ENCODE measurements around the gene TMUB1.

The TMUB1 gene

GRCh38 chr7:151110941-151111645 is 27.8 kb upstream of the TMUB1 start:
- peak; percentile 86 for TF ChIP-seq CTCF (IDR thresholded peaks at IDR 0.05; ENCODE audit: insufficient read depth, low read depth, low read length, missing control alignments)
- DNase-seq (ENCODE audit: low read depth), result peak; percentile 80
- no peak overlapping the region for H3K4me3 ChIP-seq (ENCODE audit: low read length)

- DNase-seq (ENCODE audit: low read depth), result no peak
- no peak for TF ChIP-seq CTCF (IDR thresholded peaks at IDR 0.05; ENCODE audit: insufficient read depth, low read depth, low read length, missing control alignments)
- no peak overlapping the region for H3K4me3 ChIP-seq (ENCODE audit: low read length)
Observed at GRCh38 chr7:151110236-151110940, 27.1 kb upstream of the TMUB1 start.

- DNase-seq (ENCODE audit: low read depth), result no peak
- no peak for TF ChIP-seq CTCF (IDR thresholded peaks at IDR 0.05; ENCODE audit: insufficient read depth, low read depth, low read length, missing control alignments)
Observed at GRCh38 chr7:151109094-151110048, 26.1 kb upstream of the TMUB1 start.

GRCh38 chr7:151107882-151108281 is 24.6 kb upstream of the TMUB1 start:
- no peak overlapping the region for H3K4me3 ChIP-seq (ENCODE audit: low read length)
- DNase-seq (ENCODE audit: low read depth), result no peak
- TF ChIP-seq CTCF (IDR thresholded peaks at IDR 0.05; ENCODE audit: insufficient read depth, low read depth, low read length, missing control alignments), result no peak

More at GRCh38 chr7:151109094-151110048, 26.1 kb upstream of the TMUB1 start:
- no peak overlapping the region for H3K4me3 ChIP-seq (ENCODE audit: low read length)

- no peak for TF ChIP-seq CTCF (IDR thresholded peaks at IDR 0.05; ENCODE audit: insufficient read depth, low read depth, low read length, missing control alignments)
- H3K4me3 ChIP-seq (ENCODE audit: low read length), result no peak overlapping the region
- DNase-seq (ENCODE audit: low read depth), result no peak
Observed at GRCh38 chr7:151104411-151105235, 21.3 kb upstream of the TMUB1 start.

GRCh38 chr7:151103973-151104372 is 20.7 kb upstream of the TMUB1 start:
- no peak for DNase-seq (ENCODE audit: low read depth)
- TF ChIP-seq CTCF (IDR thresholded peaks at IDR 0.05; ENCODE audit: insufficient read depth, low read depth, low read length, missing control alignments), result no peak
- H3K4me3 ChIP-seq (ENCODE audit: low read length), result no peak overlapping the region

Data from epithelial cell of esophagus (primary cell).